ENCODE measurements around the gene PTAR1.
"Not testable (repeated sequence)": the region's sequence is repeated elsewhere in the genome, so short reads cannot be mapped to it uniquely, and the experiment has no call there.

The PTAR1 gene, protein sequence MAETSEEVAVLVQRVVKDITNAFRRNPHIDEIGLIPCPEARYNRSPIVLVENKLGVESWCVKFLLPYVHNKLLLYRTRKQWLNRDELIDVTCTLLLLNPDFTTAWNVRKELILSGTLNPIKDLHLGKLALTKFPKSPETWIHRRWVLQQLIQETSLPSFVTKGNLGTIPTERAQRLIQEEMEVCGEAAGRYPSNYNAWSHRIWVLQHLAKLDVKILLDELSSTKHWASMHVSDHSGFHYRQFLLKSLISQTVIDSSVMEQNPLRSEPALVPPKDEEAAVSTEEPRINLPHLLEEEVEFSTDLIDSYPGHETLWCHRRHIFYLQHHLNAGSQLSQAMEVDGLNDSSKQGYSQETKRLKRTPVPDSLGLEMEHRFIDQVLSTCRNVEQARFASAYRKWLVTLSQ

DNA sequence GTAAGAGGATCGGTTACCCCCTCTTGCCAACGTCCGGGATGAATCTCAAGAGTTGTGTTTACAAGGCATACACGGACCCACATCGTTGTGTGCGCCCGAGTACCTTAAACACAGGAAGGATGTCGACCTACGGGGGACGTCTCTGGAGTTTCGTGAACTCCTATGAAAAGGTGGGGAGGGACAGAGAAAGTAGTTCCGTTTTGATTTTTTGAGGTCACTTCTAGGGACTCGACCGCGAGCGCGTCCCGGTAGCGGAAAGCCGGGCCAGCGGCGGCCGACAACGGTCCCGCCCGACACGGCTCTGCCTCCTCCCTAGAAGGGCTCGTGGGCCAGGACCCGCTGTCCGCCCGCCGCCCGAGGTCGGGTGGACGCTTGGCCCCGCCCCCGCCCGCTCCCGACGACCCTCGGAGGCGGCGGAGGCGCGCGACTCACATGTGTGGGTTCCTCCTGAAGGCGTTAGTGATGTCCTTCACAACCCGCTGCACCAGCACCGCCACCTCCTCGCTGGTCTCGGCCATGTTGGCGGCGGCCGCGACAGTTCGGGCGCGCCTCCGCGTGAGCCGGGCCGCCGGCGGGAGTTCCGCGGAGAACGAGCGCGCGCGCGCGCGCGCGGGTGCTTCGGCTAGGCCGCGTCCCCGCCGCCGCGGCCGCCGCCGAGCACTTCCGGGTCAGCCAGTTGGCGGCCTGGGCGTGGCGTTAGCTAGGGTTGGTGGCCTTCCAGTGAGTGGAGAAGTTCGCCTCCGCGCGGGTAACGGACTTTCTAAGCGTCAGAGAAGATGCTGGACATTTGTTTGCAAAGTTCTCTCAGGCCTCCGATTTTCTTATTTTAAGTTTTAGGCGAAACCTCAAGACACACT is at the start of gene PTAR1:
PTAR1 (minus strand) TSS at position 591 of the 857 bp plus-strand sequence; CDS start at position 518, 73 bp downstream.
- DNase-seq (ENCODE audit: low read depth), result peak; percentile 60

DNA sequence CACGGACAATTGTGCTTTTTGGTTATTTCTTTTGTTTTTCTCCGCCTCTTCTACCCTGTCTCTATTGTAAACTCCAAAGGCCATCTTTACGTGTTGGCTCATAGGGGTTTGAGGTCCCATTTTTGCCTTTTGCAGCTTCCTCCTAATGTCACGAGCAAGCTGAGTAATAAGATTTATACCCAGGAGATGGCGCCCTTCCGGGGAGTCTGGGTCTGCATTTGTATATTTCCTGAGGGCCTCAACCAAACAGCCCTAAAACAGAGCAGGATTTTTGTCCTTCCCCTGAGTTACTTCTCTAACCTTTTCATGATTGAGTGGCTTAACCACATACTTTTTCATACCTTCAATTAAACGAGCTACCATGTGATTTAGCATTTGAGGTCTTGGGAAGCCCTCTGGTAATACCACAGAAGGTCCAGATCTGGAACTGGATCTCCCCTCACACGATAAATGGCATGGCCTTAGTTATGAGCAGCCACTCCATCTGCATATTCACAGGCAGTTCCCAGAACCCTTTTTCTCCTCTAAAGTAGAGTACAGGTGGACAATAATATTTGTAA is 49.6 kb upstream of the PTAR1 start:
- no peak for DNase-seq (ENCODE audit: low read depth)

DNA sequence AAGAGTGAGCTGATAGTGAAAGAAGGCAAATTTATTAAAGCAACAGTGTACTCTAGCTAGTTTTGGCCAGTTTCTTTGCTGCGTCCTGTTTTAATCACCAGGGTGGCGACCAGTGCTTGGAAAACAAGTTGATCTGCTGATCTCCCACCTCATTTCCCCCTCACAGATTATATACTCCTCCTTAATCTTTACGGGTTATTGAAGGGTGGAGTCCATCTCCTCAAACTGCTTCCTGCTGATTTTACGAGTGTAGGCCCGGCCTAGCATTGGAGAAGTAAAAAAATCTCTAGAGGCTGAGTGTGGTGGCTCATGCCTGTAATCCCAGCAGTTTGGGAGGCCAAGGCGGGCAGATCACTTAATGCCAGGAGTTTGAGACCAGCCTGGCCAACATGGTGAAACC is 46.8 kb upstream of the PTAR1 start:
- no peak for DNase-seq (ENCODE audit: low read depth)

DNA sequence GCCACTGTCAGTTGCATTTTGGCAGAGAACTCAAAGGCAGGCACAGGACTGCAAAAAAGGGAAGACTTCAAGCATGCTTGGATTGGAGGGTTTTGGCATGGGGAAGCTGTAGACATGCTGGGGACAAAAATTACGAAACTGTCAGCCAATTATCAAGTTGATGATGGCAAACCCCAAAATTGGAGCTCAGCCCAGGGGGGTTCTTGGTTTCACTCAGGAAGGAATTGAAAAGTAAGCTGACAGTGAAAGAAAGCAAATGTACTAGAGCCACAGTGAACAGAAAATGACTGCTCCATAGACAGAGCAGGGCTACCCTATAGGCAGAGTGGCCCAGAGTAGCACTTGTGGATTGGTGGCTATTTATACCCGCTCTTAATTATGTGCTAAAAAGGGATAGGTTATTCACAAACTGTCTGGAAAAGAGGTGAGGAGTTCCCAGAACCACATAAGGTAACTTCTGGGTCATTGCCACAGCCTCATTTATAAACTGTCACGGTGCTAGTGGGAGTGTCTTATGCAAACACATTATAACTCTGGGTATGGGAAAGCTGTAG is 46.2 kb upstream of the PTAR1 start:
- DNase-seq (ENCODE audit: low read depth), result no peak

DNA sequence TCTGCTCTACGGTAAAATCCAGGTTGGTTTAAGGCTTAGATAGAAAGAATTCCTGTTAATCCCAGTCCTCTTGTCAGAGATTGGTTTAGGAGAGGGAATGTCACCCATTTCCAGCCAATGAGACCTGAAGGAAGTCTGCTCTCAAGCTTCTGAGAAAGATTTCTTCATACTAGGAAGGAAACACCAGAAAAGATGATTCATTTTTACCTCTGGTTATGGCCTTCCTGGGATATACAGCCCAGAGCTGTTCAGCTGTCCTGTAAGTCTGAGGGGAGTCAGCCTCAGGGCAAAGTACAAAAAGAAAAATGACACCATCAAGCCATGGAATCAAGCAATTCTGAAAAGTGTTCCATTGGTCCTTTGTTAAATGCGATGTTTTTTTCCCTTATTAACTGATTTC is 42.2 kb upstream of the PTAR1 start:
- no peak for DNase-seq (ENCODE audit: low read depth)

DNA sequence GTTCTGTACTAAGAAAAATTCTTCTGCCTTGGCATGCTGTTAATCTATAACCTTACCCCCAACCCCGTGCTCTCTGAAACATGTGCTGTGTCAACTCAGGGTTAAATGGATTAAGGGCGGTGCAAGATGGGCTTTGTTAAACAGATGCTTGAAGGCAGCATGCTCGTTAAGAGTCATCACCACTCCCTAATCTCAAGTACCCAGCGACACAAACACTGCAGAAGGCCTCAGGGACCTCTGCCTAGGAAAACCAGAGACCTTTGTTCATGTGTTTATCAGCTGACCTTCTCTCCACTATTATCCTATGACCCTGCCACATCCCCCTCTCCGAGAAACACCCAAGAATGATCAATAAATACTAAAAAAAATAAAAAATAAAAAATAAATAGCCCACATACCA is 40.2 kb upstream of the PTAR1 start:
- not testable (repeated sequence) for DNase-seq (ENCODE audit: low read depth)

DNA sequence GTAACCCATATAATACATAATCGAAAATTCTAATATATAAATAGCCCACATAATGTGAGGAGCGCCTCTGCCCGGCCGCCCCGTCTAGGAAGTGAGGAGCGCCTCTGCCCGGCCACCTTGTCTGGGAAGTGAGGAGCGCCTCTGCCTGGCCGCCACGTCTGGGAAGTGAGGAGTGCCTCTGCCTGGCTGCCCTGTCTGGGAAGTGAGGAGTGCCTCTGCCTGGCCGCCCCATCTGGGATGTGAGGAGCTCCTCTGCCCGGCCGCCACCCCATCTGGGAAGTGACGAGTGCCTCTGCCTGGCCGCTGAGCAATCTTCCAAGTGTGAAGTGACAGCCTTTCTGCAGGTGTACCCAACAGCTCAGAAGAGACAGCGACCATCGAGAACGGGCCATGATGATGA is 39.7 kb upstream of the PTAR1 start:
- DNase-seq (ENCODE audit: low read depth), result not testable (repeated sequence)

DNA sequence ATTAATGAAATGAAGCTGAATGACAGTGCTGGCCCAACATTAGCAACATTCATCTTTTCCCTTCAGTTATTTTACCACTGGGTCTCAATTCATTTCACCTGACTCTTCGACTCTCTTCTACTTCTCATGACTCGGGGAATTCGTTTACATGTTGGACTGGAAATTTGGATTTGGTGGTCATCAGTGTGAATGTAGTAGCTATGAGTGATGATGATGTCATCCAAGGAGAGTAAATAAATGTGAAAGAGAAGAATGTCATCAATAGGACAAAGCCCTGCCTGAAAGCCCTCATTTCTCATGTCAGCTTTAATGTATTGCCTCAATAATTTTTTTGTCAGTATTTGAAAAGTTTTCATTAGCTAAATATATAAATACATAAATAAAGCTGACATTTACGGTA is 38.9 kb upstream of the PTAR1 start:
- DNase-seq (ENCODE audit: low read depth), result no peak

DNA sequence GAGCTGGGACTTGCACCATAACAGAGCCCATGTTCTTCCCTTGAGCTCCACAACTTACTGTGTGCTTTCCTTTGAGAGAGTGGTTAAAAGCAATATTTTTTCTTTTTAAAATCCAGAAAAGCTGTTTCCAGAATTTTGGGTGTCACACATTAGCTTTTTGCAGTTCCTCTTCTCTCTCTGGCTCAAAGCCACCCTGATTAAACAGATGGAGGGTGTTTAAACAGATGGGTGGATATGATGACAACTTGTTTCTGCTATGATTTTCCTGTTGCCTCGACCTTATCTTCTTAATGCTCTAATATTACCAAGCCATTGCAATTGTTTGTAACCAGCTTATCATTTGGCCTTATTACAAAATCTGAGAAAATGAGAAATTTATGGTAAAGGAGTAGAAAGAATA is 37.9 kb upstream of the PTAR1 start:
- no peak for DNase-seq (ENCODE audit: low read depth)

DNA sequence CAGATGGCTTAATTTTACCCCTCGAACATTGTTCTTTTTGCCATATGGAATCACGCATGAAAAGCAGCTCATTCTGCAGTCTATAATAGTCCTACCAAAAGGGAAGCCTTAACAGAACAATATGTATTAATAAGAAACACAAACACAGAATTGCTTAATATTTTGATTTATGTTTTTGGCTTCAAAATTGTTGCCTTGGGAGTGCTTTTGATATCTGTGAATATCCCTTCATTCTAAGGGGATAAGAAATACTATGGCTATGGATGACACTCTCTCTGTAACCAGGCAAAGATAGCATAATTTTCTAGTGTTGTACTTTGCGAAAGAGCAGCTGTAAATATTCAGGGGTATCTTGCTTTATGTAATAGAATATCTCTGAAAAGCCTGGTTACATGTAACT is 34.5 kb upstream of the PTAR1 start:
- DNase-seq (ENCODE audit: low read depth), result no peak

DNA sequence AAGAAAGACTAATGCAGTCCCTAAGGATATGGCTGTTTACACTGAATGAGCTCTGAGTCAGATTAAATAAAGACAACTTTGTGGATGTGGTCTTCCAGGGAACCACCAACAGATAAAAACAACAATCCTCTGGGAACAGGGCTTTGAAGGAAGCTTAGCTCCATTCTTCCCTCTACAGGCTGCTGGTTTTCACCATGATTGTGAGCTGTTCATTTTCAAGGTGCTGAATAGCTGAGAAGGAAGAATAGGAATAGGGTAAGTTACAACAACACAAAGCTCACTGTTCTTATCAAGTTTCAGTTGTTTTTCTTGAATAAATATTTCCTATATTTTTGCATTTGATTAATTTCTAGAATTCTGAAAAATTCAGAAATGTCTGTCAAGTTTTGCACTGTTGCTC is 25.9 kb upstream of the PTAR1 start:
- no peak for DNase-seq (ENCODE audit: low read depth)

DNA sequence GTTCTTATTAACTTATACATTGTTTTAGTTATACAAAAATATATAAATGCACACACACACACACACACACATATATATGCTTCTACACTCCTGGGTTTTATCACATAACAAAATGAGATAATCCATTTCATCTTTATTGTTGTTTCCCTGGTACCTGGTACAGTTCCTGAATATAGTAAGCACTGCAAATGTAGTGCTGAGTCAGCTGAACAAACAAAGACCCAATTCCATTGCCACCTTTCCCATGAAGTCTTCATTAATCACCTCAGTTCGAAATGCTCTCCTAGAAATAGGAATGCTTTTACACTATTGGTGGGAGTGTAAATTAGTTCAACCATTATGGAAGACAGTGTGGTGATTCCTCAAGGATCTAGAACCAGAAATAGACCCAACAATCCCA is 13.4 kb upstream of the PTAR1 start:
- DNase-seq (ENCODE audit: low read depth), result no peak

DNA sequence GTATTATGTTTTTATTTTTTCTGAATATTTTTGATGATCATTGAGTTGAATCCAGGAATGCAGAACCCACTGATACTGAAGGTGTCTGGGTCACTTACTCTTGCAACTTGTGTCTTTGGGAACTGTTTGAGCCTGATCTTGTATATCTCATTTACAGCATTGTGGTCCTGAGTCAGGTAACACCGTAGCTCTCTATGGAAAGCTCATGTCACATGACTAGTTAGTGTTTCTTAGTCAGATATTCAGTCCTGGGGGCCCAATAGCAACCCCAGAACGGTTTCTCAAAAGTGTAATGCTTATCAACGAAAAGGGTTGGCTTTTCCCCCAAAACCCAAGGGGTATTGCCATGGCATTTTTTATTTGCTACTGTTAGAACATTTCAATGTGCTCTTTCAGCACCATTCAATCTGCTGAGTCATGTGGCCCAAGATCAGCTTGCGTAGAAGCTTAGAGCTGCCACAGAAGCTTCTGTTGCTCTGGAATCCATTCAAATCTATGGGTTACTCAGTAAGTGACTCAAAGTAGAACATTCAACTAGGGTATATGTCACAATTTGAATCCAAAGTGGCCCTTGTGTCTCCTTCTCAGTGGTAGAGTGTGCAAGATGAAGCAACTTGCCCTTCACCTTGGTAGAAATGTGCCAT is 12.1 kb upstream of the PTAR1 start:
- DNase-seq (ENCODE audit: low read depth), result no peak

DNA sequence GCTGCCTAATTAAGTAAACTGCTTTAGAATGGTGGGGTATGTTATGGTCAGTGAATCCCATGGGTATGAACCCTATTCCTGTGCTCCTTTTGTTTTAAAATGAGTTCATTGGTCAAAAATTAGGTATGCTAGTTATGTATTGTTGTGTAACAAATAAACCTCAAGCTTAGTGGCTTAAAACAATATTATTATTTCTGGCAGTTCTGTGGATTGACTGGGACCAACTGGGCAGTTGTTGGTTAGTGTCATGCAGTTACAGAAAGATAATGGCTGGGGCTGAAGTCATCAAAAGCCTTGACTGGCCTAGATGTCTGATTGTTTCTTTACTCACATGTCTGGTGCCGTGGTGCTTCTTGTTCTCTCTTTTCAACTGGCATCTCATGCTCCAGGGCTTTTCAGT is 8.9 kb upstream of the PTAR1 start:
- DNase-seq (ENCODE audit: low read depth), result no peak

DNA sequence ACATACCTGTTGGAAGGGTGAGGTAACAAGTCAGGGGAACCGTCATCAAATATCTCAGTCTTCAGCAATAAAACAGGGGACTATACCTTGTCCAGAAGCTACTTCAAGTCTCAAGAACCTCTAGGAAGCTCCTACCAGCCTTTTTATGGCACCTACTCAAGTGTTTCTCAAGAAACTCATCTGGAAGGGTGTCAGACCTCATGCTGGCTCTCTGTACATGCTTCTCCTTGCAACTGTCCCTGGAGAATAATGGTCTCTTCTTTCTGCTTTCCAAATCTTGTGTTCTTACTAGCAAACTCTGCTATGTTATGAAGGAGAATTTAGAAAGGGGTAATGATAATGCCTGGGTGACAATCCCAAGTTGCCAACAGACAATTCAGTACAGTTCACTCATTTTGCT is 8.3 kb upstream of the PTAR1 start:
- DNase-seq (ENCODE audit: low read depth), result no peak

DNA sequence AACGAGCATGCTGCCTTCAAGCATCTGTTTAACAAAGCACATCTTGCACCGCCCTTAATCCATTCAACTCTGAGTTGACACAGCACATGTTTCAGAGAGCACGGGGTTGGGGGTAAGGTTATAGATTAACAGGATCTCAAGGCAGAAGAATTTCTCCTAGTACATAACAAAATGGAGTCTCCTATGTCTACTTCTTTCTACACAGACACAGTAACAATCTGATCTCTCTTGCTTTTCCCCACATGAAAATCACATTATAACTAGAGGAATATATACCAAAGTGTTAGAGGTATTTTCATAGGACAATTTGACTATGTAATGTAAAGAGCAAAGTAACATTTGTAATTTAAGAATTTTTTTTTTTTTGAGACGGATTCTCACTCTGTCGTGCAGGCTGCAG is 4.1 kb upstream of the PTAR1 start:
- DNase-seq (ENCODE audit: low read depth), result not testable (repeated sequence)

DNA sequence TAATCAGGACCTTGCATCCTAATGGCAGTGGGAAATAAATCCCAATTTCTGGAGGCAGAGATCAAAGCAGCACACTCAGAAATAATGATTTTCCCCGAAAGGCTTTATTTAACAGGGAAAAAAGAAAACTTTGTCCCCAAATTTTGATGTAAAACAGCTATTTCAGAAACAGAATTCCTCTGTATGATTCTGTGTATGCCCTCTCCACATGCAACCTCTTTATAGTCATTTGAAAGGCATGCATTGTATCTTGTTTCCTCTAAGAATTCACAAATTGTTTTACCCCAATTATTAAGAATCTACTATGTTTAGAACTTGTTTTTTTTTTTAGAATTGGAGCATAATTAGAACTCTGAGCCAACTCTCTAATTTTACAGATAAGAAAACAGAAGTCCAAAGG is 2.7 kb upstream of the PTAR1 start:
- DNase-seq (ENCODE audit: low read depth), result no peak

DNA sequence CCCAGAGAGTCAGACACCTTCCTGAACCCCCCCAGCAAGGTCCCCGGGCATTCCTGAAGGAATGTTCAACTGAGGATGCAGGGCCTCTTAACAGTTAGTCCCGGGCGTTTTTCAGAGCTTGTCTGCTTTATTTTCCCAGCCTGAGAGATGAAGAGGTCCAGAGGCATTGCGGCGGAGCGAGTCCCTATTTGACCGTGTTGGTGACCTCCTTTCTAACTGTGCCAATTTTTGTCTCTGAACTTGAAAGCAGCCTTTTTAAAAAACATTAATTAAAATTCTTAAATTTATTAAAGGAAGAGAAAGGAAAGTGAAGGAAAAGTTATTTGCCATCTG is 433 bp upstream of the PTAR1 start:
- no peak for DNase-seq (ENCODE audit: low read depth)

DNA sequence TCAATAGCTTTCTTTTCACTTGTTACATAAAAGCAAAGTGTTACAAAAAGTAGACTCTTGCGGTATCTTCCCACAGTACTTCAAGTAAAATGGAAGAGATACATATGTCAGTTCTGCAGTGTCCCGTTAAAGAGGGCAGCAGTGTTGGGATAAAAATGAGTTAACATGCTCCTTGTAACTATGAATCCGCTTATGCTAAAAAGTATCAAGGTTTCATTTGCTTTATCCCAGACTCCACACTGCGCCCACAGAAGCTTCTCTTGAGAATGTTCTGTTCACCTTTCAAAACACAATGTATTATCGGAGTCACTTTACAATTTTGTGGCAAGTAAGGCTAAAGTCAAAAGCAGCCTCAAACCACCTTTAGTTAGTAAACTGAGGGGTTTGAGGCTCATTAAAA is 790 bp downstream of the PTAR1 start:
- no peak for DNase-seq (ENCODE audit: low read depth)

DNA sequence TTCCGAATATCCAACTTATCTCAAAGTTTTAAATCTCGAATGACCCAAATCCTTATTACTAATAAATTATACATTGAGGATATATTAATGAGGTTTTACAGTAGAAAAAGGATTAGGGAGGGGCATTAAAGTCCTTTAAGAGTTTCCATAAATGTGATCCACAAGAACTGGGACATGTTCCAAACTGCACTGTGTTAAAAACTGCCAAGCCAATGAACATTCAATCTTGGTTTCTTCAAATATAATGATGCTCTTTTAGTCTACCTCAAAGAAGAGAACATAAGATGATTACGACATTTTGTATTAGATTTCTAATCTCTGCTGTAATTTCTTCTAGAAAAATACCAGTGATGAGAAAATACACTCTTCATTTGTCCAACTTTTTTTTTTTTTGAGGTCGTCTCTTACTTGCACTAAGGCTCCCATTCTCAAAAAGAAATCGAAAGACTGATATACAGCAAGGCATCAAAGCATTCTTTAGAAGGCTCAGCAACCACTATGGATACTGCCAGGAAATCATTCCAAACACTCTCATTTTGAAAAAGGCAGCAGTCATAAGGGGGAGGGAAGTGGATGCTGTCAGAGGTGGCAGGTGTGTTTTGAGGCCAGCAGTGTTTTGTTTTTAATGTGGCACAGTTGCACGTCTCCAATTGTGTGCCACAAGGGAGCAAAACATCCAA is 1.7 kb downstream of the PTAR1 start:
- DNase-seq (ENCODE audit: low read depth), result no peak

DNA sequence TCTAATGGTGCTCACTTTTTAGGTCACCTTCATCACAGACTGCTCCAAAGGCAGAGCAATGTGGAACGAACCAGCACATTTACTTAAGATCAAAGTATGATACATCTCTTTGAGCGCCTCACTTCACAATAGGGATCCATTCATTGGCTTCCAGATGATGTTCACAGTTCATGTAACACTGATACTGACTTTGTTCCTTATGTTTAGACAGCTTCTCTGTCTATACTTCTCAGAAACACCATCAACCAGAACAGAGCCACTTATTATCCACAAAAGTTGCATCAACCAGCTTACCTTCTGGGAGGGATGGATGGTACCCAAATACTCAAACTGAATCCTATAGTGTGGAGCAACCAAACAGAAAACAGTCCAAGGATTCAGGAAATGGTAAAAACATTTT is 4.6 kb downstream of the PTAR1 start:
- DNase-seq (ENCODE audit: low read depth), result no peak

DNA sequence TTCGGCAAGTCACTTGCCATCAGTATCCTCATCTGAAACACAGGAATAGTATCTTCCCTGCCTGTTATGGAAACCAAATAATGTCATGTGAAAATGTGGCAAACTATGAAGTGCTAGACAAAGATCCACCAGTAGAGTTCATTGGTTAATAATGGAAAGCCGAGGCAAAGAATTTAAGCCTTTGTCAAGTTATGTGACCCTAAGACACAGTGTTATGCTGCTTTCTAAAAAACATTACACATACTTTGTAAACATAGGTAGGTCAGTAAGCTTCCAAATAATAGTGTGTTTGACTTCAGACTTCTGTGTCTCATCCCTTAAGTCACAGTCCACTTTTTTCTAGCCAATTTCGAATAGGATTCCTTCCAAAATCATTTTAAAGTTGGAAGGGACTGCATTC is 6.0 kb downstream of the PTAR1 start:
- DNase-seq (ENCODE audit: low read depth), result no peak
